Measurements from ENCODE around the gene ORAI2.

Gene ORAI2

DNA sequence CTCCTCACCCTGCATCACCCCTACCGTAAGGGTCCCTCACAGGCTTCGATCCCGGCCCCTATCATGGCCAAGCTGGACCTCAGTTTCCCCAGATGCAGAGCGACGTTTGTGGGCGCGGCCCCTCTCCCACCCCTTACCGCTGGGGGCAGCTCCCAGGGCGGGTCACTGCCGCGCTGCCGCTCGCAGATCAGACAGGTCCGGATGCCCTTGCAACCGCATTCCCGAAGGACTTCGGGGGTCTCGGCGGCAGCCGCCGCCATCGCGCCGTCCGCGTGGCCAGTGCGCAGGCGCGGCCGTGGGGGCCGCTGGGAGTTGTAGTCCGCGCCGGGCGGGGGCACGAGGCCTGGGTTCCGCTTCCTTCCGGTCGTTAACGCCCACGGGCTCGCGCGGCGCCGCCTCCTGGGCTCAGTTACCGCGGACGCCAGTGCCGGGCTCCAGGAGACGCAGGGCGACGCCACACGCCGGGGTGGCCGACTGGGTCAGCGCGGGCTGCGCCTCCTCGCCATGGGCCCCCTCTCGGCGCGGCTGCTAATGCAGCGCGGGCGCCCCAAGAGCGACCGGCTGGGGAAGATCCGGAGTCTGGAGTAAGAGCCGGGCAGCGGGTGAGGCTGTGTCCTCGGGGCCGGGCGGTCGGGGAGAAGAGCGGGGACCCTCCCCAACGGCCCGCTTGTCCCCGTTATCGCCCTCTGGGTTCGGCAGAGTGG is 31.4 kb downstream of the ORAI2 start, which contains the start of the genes ALKBH4 and LRWD1:
Gene ALKBH4 (minus strand): TSS at position 287 of the 704 bp plus-strand sequence. CDS start 27 bp downstream, at position 260.
Gene LRWD1 (plus strand): TSS at position 408 of the 704 bp plus-strand sequence. CDS start 97 bp downstream, at position 505.
- H3K27ac ChIP-seq (ENCODE audit: low read length) = peak within 1 kb of the TSS; percentile 34
- no peak for TF ChIP-seq EZH2phosphoT487 (IDR thresholded peaks at IDR 0.05; ENCODE audit: low read depth)
- peak; percentile 36 for TF ChIP-seq CTCF (IDR thresholded peaks at IDR 0.05; ENCODE audit: low read depth, low read length)
- peaks cover 12% of the 10 kb centered on the region for H3K4me1 ChIP-seq (ENCODE audit: low read length)

GRCh38 chr7:102466097-102466496 is 32.7 kb downstream of the ORAI2 start:
- peak overlapping the region; percentile 77; the same call in 1 of the 2 replicates for H3K4me2 ChIP-seq (ENCODE audit: low read length)
- H2AFZ ChIP-seq (ENCODE audit: low read depth, low read length) = no peak overlapping the region
- H3K9me3 ChIP-seq (ENCODE audit: insufficient read depth, low read length) = no peaks in the 10 kb centered on the region
- no peaks in the 10 kb centered on the region for H3K27me3 ChIP-seq (ENCODE audit: low read depth, low read length)
- no peak for TF ChIP-seq EZH2phosphoT487 (IDR thresholded peaks at IDR 0.05; ENCODE audit: low read depth)
- peak overlapping the region; percentile 95 for H3K4me3 ChIP-seq (ENCODE audit: low read length)
- H3K27ac ChIP-seq (ENCODE audit: low read length) = no peak overlapping the region
- H3K36me3 ChIP-seq (replicated peaks; ENCODE audit: low read depth, low read length) = no peaks in the 10 kb centered on the region
- H3K9ac ChIP-seq (ENCODE audit: low read length) = no peak overlapping the region
- H3K79me2 ChIP-seq (ENCODE audit: low read length) = peaks cover 27% of the 10 kb centered on the region
- H4K20me1 ChIP-seq (ENCODE audit: insufficient read depth, low read length) = no peaks in the 10 kb centered on the region
- H3K4me1 ChIP-seq (ENCODE audit: low read length) = peaks cover 12% of the 10 kb centered on the region

More for the DNA sequence above, 31.4 kb downstream of the ORAI2 start, which contains the start of the genes ALKBH4 and LRWD1:
- H3K27me3 ChIP-seq (ENCODE audit: low read depth, low read length) = no peaks in the 10 kb centered on the region
- H3K9ac ChIP-seq (ENCODE audit: low read length) = peak within 1 kb of the TSS; percentile 95
- peaks cover 27% of the 10 kb centered on the region for H3K79me2 ChIP-seq (ENCODE audit: low read length)
- H2AFZ ChIP-seq (ENCODE audit: low read depth, low read length) = peak within 1 kb of the TSS; percentile 98
- no peaks in the 10 kb centered on the region for H4K20me1 ChIP-seq (ENCODE audit: insufficient read depth, low read length)
- H3K9me3 ChIP-seq (ENCODE audit: insufficient read depth, low read length) = no peaks in the 10 kb centered on the region
- H3K36me3 ChIP-seq (replicated peaks; ENCODE audit: low read depth, low read length) = no peaks in the 10 kb centered on the region
- peak within 1 kb of the TSS; percentile 84 for H3K4me2 ChIP-seq (ENCODE audit: low read length)
- H3K4me3 ChIP-seq (ENCODE audit: low read length) = peak within 1 kb of the TSS; percentile 95

DNA sequence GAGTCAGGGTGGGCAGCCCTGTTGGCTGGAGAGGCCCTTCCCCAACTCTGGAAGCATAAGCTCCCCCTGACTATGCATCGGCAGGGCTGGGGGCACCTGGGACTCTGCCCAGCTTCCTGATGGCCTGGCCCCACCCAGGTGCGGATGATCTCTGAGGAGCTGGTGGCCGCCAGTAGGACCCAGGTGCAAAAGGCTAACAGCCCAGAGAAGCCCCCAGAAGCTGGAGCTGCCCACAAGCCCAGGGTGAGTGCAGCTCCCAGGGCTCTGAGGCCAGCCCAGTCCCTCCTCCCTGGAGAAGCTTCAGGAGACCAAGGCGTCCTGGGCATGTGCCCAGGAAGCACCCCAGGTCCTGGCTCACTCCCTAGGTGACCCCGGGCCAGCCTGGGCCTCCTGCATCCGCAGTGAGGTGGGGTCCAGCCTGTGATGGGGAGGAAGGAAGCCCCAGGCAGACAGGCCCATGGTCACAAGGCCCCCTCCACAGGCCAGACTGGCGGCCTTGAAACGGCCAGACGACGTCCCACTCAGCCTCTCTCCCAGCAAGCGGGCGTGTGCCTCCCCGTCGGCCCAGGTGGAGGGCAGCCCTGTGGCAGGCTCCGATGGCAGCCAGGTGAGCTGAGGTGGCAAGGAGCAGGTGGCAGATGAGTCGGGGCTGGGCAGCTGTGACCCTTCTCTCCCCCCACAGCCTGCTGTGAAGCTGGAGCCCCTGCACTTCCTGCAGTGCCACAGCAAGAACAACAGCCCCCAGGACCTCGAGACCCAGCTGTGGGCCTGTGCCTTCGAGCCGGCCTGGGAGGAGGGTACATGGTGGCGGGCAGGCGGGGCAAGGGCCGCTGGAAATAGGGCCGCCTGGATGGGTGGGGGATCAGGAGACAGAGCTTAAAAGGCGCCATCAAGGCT is 34.5 kb downstream of the ORAI2 start:
- H3K27me3 ChIP-seq (ENCODE audit: low read depth, low read length) = no peaks in the 10 kb centered on the region
- no peaks in the 10 kb centered on the region for H4K20me1 ChIP-seq (ENCODE audit: insufficient read depth, low read length)
- H3K9me3 ChIP-seq (ENCODE audit: insufficient read depth, low read length) = no peaks in the 10 kb centered on the region
- no peak overlapping the region for H3K9ac ChIP-seq (ENCODE audit: low read length)
- peaks cover 16% of the 10 kb centered on the region for H3K79me2 ChIP-seq (ENCODE audit: low read length)
- peaks cover 12% of the 10 kb centered on the region for H3K4me1 ChIP-seq (ENCODE audit: low read length)
- H3K4me3 ChIP-seq (ENCODE audit: low read length) = no peak overlapping the region
- no peak overlapping the region for H3K4me2 ChIP-seq (ENCODE audit: low read length)
- no peak overlapping the region for H3K27ac ChIP-seq (ENCODE audit: low read length)
- TF ChIP-seq EZH2phosphoT487 (IDR thresholded peaks at IDR 0.05; ENCODE audit: low read depth) (no peak), CTCF (IDR thresholded peaks at IDR 0.05; ENCODE audit: low read depth, low read length) (no peak)
- no peak overlapping the region for H2AFZ ChIP-seq (ENCODE audit: low read depth, low read length)
- no peaks in the 10 kb centered on the region for H3K36me3 ChIP-seq (replicated peaks; ENCODE audit: low read depth, low read length)

DNA sequence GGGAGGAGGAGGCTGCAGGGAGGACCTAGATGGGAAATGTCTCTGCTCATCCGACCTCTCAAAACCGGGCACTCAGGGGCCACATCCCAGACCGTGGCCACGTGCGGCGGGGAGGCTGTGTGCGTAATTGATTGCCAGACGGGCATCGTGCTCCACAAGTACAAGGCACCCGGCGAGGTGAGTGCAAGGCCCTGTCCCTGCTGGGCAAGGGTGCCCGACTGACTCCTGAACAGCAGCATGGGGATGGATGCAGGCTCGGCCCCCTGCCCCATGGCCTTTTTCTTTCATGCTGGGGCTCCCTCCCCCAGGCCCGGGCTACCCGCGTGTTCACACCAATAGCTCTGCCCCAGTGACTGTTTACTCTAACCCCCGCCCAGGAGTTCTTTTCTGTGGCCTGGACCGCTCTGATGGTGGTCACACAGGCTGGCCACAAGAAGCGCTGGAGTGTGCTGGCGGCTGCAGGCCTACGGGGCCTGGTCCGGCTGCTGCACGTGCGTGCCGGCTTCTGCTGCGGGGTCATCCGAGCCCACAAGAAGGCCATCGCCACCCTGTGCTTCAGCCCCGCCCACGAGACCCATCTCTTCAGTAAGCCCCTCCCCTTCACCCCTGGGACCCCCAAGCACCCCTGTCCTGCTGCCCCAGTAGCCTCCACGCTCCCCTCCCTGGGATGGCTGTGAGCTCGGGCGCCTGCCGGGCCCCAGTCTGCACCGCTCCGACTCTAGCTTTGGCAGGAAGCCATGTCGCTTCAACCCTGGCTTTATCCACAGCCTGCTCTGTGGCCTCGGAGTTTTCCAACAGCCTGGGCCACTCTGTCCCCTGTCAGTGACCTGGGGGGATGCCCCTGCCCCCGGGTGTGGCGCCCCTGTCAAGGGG is 35.3 kb downstream of the ORAI2 start:
- Histone ChIP-seq H4K20me1 (ENCODE audit: insufficient read depth, low read length) (no peaks in the 10 kb centered on the region), H3K4me2 (ENCODE audit: low read length) (no peak overlapping the region), H3K79me2 (ENCODE audit: low read length) (peaks cover 9% of the 10 kb centered on the region), H2AFZ (ENCODE audit: low read depth, low read length) (no peak overlapping the region), H3K4me3 (ENCODE audit: low read length) (no peak overlapping the region), H3K27me3 (ENCODE audit: low read depth, low read length) (no peaks in the 10 kb centered on the region), H3K9me3 (ENCODE audit: insufficient read depth, low read length) (no peaks in the 10 kb centered on the region), H3K4me1 (ENCODE audit: low read length) (peaks cover 10% of the 10 kb centered on the region), H3K9ac (ENCODE audit: low read length) (no peak overlapping the region), H3K36me3 (replicated peaks; ENCODE audit: low read depth, low read length) (no peaks in the 10 kb centered on the region), H3K27ac (ENCODE audit: low read length) (no peak overlapping the region)
- TF ChIP-seq CTCF (IDR thresholded peaks at IDR 0.05; ENCODE audit: low read depth, low read length) (no peak), EZH2phosphoT487 (IDR thresholded peaks at IDR 0.05; ENCODE audit: low read depth) (no peak)

All from OCI-LY3 (cell line).